Ishikawa (cell line): ENCODE measurements around the gene MEF2B.

ENCODE experiments used
- CEBPB ChIP-seq: IDR thresholded peaks from 2 replicates; pipeline ENCODE4 v1.6.1; 2012
- RAD21 ChIP-seq: IDR thresholded peaks from 2 replicates; pipeline ENCODE4 v1.6.1; 2012; ENCODE audit warnings: low read depth

GRCh38 chr19:19157808-19158207 lies 12.3 kb downstream of the MEF2B start:
- no peak for TF ChIP-seq CEBPB
- TF ChIP-seq RAD21 = no peak
